ENCODE results near the gene PALM. TPM values are rescaled to one million over a fixed set of nuclear protein-coding genes. Genes with fewer than 3 reads are reported as not detected.

PALM gene
- total and polyA plus RNA-seq, 12 donors, result 12.5 to 36.7 (median 18.7) TPM

DNA sequence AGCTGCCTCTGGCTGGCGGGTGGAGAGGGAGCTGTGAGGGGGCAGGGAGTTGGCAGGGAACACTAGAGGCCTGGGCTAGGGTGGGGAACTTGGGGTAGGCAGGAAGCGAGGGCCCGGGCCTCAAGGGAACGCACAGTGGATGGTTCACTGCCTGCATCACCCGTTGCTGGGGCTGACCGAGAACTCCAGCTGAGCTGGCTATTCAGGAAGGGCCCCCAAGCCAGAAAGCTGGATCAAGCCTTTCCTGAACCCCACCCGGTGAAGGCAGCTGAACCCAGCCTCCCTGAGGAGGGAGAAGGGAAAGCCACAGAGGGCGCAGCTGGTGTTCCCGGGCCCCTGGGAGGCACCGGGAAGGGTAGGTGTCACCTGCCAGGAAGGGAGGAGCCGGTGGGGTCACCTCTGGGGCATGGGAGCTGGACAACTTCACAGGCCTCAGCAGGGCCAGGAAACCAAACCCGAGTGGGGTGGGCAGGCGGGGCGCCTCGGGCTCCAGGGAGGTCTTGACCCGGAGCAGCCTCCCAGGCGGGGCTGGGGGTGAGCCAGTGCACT, 13.9 kb downstream of the PALM start:
- H3K4me3 ChIP-seq, result no peak overlapping the region
- TF ChIP-seq, protein P1, sequence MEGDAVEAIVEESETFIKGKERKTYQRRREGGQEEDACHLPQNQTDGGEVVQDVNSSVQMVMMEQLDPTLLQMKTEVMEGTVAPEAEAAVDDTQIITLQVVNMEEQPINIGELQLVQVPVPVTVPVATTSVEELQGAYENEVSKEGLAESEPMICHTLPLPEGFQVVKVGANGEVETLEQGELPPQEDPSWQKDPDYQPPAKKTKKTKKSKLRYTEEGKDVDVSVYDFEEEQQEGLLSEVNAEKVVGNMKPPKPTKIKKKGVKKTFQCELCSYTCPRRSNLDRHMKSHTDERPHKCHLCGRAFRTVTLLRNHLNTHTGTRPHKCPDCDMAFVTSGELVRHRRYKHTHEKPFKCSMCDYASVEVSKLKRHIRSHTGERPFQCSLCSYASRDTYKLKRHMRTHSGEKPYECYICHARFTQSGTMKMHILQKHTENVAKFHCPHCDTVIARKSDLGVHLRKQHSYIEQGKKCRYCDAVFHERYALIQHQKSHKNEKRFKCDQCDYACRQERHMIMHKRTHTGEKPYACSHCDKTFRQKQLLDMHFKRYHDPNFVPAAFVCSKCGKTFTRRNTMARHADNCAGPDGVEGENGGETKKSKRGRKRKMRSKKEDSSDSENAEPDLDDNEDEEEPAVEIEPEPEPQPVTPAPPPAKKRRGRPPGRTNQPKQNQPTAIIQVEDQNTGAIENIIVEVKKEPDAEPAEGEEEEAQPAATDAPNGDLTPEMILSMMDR (IDR thresholded peaks at IDR 0.05), result no peak
- peaks cover 0 to 7% (median 0%) of the 10 kb centered on the region in 9 donors for H3K36me3 ChIP-seq
- peak overlapping the region in 8 of 10 donors; percentile 2 to 70 (median 54) for H3K27ac ChIP-seq
- peaks cover 0 to 34% (median 14%) of the 10 kb centered on the region in 7 donors for H3K27me3 ChIP-seq
- intact Hi-C loops (cut with DNase I), result no loop called here
- WGBS, 2 donors, result 47 to 53% methylated on average over 17 of the region's 17 CpGs
- DNase-seq (peak; percentile 44 to 61), ATAC-seq (peak in 7 of 8 donors; percentile 11 to 57 (median 39))
- no peaks in the 10 kb centered on the region for H3K9me3 ChIP-seq
- peaks cover 8 to 44% (median 24%) of the 10 kb centered on the region in 9 donors for H3K4me1 ChIP-seq

DNA sequence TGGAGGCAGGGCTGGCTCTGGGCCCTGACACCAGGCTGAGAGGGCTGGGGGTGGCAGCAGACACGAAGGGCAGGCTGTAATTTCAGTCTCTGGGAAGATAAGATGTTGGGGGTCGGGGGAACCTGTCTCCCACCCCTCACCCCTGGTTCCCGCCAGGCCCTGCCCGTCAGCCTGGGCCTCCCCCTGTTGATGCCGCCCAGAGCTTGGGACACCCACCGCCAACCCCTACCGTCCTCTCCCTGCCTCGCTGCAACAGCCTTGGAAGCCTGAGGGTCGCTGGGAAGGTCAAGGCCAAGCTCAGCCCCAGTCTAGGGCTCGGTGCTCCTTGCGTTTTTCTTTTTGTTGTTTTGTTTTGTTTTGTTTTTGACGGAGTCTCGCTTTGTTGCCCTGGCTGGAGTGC, 14.5 kb downstream of the PALM start:
- intact Hi-C loops (cut with DNase I), result no loop called here
- WGBS, 2 donors, result 85% methylated on average over 13 of the region's 13 CpGs
- Histone ChIP-seq H3K4me3 (no peak overlapping the region), H3K4me1 (peaks cover 8 to 49% (median 29%) of the 10 kb centered on the region in 9 donors), H3K9me3 (no peaks in the 10 kb centered on the region), H3K36me3 (peaks cover 0 to 7% (median 0%) of the 10 kb centered on the region in 9 donors), H3K27me3 (peaks cover 0 to 32% (median 14%) of the 10 kb centered on the region in 7 donors), H3K27ac (peak overlapping the region in 7 of 10 donors; percentile 47 to 70 (median 56))
- TF ChIP-seq, protein P1 (IDR thresholded peaks at IDR 0.05), result no peak
- DNase-seq (no peak), ATAC-seq (no peak)

DNA sequence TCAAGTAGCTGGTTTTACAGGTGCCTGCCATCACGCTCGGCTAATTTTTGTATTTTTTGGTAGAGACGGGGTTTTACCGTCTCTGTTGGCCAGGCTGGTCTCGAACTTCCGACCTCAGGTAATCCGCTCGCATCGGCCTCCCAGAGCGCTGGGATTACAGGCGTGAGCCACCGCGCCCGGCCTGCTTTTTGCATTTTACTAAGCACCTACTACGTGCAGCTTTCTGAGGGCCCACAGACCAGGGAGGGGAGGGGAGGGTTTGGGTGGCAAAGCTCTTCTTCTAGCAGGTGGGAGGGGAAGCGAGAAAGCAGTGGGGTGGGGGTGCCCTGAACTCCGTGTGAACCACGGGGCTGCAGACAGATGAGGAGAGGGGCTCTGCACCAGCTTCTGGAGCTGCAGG, 15.0 kb downstream of the PALM start:
- peaks cover 0 to 7% (median 0%) of the 10 kb centered on the region in 9 donors for H3K36me3 ChIP-seq
- TF ChIP-seq, protein P1 (IDR thresholded peaks at IDR 0.05), result no peak
- peaks cover 8 to 49% (median 34%) of the 10 kb centered on the region in 9 donors for H3K4me1 ChIP-seq
- H3K27me3 ChIP-seq, result peaks cover 0 to 28% (median 13%) of the 10 kb centered on the region in 7 donors
- H3K27ac ChIP-seq, result peak overlapping the region in 2 of 10 donors; percentile 63 to 70
- 93 to 94% methylated on average over 18 of the region's 18 CpGs for WGBS, 2 donors
- intact Hi-C loops (cut with DNase I), result no loop called here
- ATAC-seq (no peak), DNase-seq (no peak)
- no peaks in the 10 kb centered on the region for H3K9me3 ChIP-seq
- no peak overlapping the region for H3K4me3 ChIP-seq

DNA sequence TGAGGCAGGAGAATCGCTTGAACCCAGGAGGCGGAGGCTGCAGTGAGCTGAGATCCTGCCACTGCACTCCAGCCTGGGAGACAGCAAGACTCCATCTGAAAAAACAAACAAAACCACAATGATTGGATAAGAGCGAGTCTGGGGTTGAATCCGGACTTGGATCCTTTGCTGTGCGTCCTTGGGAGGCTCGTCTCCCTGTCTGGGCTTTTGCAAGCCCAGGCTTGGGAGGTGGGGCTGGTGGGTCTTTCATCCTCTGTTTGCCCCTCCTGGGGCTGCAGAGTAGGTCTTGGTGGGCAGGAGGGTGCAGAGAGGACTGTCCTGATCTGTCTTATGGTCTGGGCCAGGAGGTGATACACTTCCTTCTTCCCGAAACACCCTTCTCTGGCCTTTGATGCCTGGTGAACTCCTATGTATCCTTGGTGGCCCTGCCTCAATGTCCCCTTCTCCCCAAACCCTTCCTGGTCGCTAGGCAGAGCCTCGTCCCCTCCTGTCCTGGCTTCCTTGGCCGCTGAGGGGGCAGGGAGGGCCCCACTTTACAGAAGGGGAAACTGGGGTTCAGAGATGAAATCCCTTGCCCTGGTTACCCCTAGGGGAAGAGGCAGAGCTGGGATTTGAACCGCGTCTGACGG, 16.8 kb downstream of the PALM start:
- TF ChIP-seq, protein P1 (IDR thresholded peaks at IDR 0.05), result no peak
- Histone ChIP-seq H3K27ac (no peak overlapping the region), H3K36me3 (peaks cover 0 to 8% (median 0%) of the 10 kb centered on the region in 9 donors), H3K4me3 (no peak overlapping the region), H3K9me3 (no peaks in the 10 kb centered on the region), H3K27me3 (peaks cover 0 to 11% (median 0%) of the 10 kb centered on the region in 7 donors), H3K4me1 (peaks cover 0 to 38% (median 24%) of the 10 kb centered on the region in 9 donors)
- intact Hi-C loops (cut with DNase I), result loop anchor here in 1 of 10 donors (2.0 kb wide), 1 partner anchor 15 kb away; no protein-coding TSS in a partner anchor
- ATAC-seq (no peak), DNase-seq (no peak)
- WGBS, 2 donors, result 91 to 94% methylated on average over 13 of the region's 13 CpGs

All from heart right ventricle (tissue), 16 donors.